HG03064 (cell line): ENCODE results near the gene UPK1B.
A peak's percentile ranks its signal among the peaks of the same experiment; 100 is the strongest.
"Not testable (repeated sequence)": the region's sequence is repeated elsewhere in the genome, so short reads cannot be mapped to it uniquely, and the experiment has no call there.

Source experiments
- ATAC-seq: cut with Tn5 transposase; IDR thresholded peaks from one replicate; pipeline ENCODE4 v1.9.1; 2021; ENCODE audit warnings: low read depth; ENCODE audit not compliant: unreplicated experiment

Gene UPK1B

GRCh38 chr3:119221779-119222320 is 48.5 kb downstream of the UPK1B start:
- ATAC-seq: no peak

- no peak for ATAC-seq
Observed at GRCh38 chr3:119222391-119222790, 49.0 kb downstream of the UPK1B start.

GRCh38 chr3:119223511-119223910 is 50.1 kb downstream of the UPK1B start:
- ATAC-seq: no peak

- ATAC-seq: no peak
Observed at GRCh38 chr3:119225121-119225520, 51.7 kb downstream of the UPK1B start.

GRCh38 chr3:119227070-119227850 is 53.9 kb downstream of the UPK1B start:
- ATAC-seq: no peak

- ATAC-seq: no peak
Observed at GRCh38 chr3:119228373-119229145, 55.2 kb downstream of the UPK1B start.

GRCh38 chr3:119229190-119229589 is 55.8 kb downstream of the UPK1B start:
- ATAC-seq: no peak

- no peak for ATAC-seq
Observed at GRCh38 chr3:119230071-119230470, 56.7 kb downstream of the UPK1B start.

GRCh38 chr3:119230745-119231144 is 57.3 kb downstream of the UPK1B start:
- no peak for ATAC-seq

- ATAC-seq: no peak
Observed at GRCh38 chr3:119234610-119235009, 61.2 kb downstream of the UPK1B start.

- no peak for ATAC-seq
Observed at GRCh38 chr3:119235151-119235550, 61.8 kb downstream of the UPK1B start.

GRCh38 chr3:119236756-119237155 is 63.4 kb downstream of the UPK1B start:
- ATAC-seq: no peak

GRCh38 chr3:119237299-119237698 is 63.9 kb downstream of the UPK1B start:
- ATAC-seq: no peak

GRCh38 chr3:119238363-119238762 is 65.0 kb downstream of the UPK1B start:
- no peak for ATAC-seq

GRCh38 chr3:119239206-119239820 is 65.9 kb downstream of the UPK1B start:
- no peak for ATAC-seq

- ATAC-seq: peak; percentile 21
Observed at GRCh38 chr3:119240101-119240590, 66.7 kb downstream of the UPK1B start.

GRCh38 chr3:119240591-119241434 is 67.4 kb downstream of the UPK1B start, which contains the start of gene B4GALT4:
Gene B4GALT4, minus strand, starts transcription at chr3:119240878. Its CDS starts 10,779 bp downstream, at chr3:119230099.
- peak; percentile 88 for ATAC-seq

- not testable (repeated sequence) for ATAC-seq
Observed at GRCh38 chr3:119242387-119243057, 69.1 kb downstream of the UPK1B start.

- not testable (repeated sequence) for ATAC-seq
Observed at GRCh38 chr3:119243058-119243529, 69.7 kb downstream of the UPK1B start.
